ENCODE results near the gene PPIL1.

GRCh38 chr6:36912586-36912985 lies 38.0 kb upstream of the PPIL1 start:
- TF ChIP-seq POLR2AphosphoS5 (IDR thresholded peaks at IDR 0.05; ENCODE audit: low read depth, low read length) (no peak), TAF1 (IDR thresholded peaks at IDR 0.05; ENCODE audit: borderline replicate concordance, insufficient read depth, low read length) (no peak), SIN3A (IDR thresholded peaks at IDR 0.05; ENCODE audit: borderline replicate concordance, insufficient read depth, low read length) (no peak), REST (IDR thresholded peaks at IDR 0.05; ENCODE audit: insufficient read depth in 1 of 2, low read depth in 2 of 2, low read length in 2 of 2) (no peak), FOXP2 (optimal IDR thresholded peaks at IDR 0.05; ENCODE audit: borderline replicate concordance, extremely low read depth, extremely low read length, insufficient read depth) (no peak)

Data from PFSK-1 (cell line).